Measurements from ENCODE around the gene BICRAL. TPM values are rescaled to one million over a fixed set of nuclear protein-coding genes. Genes with fewer than 3 reads are reported as not detected.

Gene BICRAL
- total RNA-seq, 1 donor from 2014 or later = 19.2 TPM

GRCh38 chr6:42829561-42830092, 47.8 kb downstream of the BICRAL start:
- Histone ChIP-seq H3K4me1 (peaks cover 5% of the 10 kb centered on the region), H3K27me3 (no peaks in the 10 kb centered on the region), H3K27ac (no peak overlapping the region), H3K36me3 (peaks cover 0 to 47% of the 10 kb centered on the region in 2 donors), H3K9me3 (no peaks in the 10 kb centered on the region), H3K4me3 (no peak overlapping the region)
- intact Hi-C loops (cut with DNase I) = loop anchor here (10.0 kb wide), 1 partner anchor 65 kb away; no protein-coding TSS in a partner anchor
- DNase-seq (ENCODE audit: extremely low spot score in 2 of 2) = no peak
- no peak for TF ChIP-seq CTCF (IDR thresholded peaks at IDR 0.05)
- TF ChIP-seq POLR2A (IDR thresholded peaks at IDR 0.05) = no peak
- TF ChIP-seq POLR2AphosphoS5 (IDR thresholded peaks at IDR 0.05; ENCODE audit: insufficient read depth in 1 of 2, low read depth in 1 of 2) = no peak

GRCh38 chr6:42831237-42831636, 49.4 kb downstream of the BICRAL start:
- H3K4me3 ChIP-seq = no peak overlapping the region
- TF ChIP-seq POLR2A (IDR thresholded peaks at IDR 0.05) = no peak
- no peak for TF ChIP-seq CTCF (IDR thresholded peaks at IDR 0.05)
- TF ChIP-seq POLR2AphosphoS5 (IDR thresholded peaks at IDR 0.05; ENCODE audit: insufficient read depth in 1 of 2, low read depth in 1 of 2) = no peak
- H3K36me3 ChIP-seq = peaks cover 0 to 43% of the 10 kb centered on the region in 2 donors
- no peak for DNase-seq (ENCODE audit: extremely low spot score in 2 of 2)
- no peak overlapping the region for H3K27ac ChIP-seq
- peaks cover 5% of the 10 kb centered on the region for H3K4me1 ChIP-seq
- no peaks in the 10 kb centered on the region for H3K27me3 ChIP-seq
- intact Hi-C loops (cut with DNase I) = no loop called here
- no peaks in the 10 kb centered on the region for H3K9me3 ChIP-seq

GRCh38 chr6:42834056-42834455, 52.2 kb downstream of the BICRAL start:
- intact Hi-C loops (cut with DNase I) = no loop called here
- Histone ChIP-seq H3K4me1 (peaks cover 5% of the 10 kb centered on the region), H3K4me3 (no peak overlapping the region), H3K9me3 (no peaks in the 10 kb centered on the region), H3K27me3 (no peaks in the 10 kb centered on the region), H3K36me3 (peaks cover 0 to 21% of the 10 kb centered on the region in 2 donors), H3K27ac (no peak overlapping the region)
- TF ChIP-seq CTCF (IDR thresholded peaks at IDR 0.05) (no peak), POLR2A (IDR thresholded peaks at IDR 0.05) (no peak), POLR2AphosphoS5 (IDR thresholded peaks at IDR 0.05; ENCODE audit: insufficient read depth in 1 of 2, low read depth in 1 of 2) (no peak)
- no peak for DNase-seq (ENCODE audit: extremely low spot score in 2 of 2)

GRCh38 chr6:42841844-42842584, 60.2 kb downstream of the BICRAL start:
- DNase-seq (ENCODE audit: extremely low spot score in 2 of 2) = no peak
- TF ChIP-seq CTCF (IDR thresholded peaks at IDR 0.05) (no peak), POLR2A (IDR thresholded peaks at IDR 0.05) (no peak), POLR2AphosphoS5 (IDR thresholded peaks at IDR 0.05; ENCODE audit: insufficient read depth in 1 of 2, low read depth in 1 of 2) (no peak)
- Histone ChIP-seq H3K9me3 (no peaks in the 10 kb centered on the region), H3K27me3 (no peaks in the 10 kb centered on the region), H3K36me3 (no peaks in the 10 kb centered on the region), H3K4me3 (no peak overlapping the region), H3K27ac (no peak overlapping the region), H3K4me1 (no peaks in the 10 kb centered on the region)
- intact Hi-C loops (cut with DNase I) = no loop called here

GRCh38 chr6:42845327-42845694, 63.5 kb downstream of the BICRAL start:
- no peak overlapping the region for H3K4me3 ChIP-seq
- intact Hi-C loops (cut with DNase I) = no loop called here
- H3K27ac ChIP-seq = no peak overlapping the region
- H3K36me3 ChIP-seq = no peaks in the 10 kb centered on the region
- TF ChIP-seq CTCF (IDR thresholded peaks at IDR 0.05) = no peak
- no peak for TF ChIP-seq POLR2AphosphoS5 (IDR thresholded peaks at IDR 0.05; ENCODE audit: insufficient read depth in 1 of 2, low read depth in 1 of 2)
- TF ChIP-seq POLR2A (IDR thresholded peaks at IDR 0.05) = no peak
- H3K4me1 ChIP-seq = no peaks in the 10 kb centered on the region
- H3K27me3 ChIP-seq = no peaks in the 10 kb centered on the region
- H3K9me3 ChIP-seq = no peaks in the 10 kb centered on the region
- no peak for DNase-seq (ENCODE audit: extremely low spot score in 2 of 2)

All from vagina (tissue), 2 donors.